GM18499 (cell line): ENCODE results near the gene SUPT3H.

Experiments
- ATAC-seq: cut with Tn5 transposase; IDR thresholded peaks from one replicate; pipeline ENCODE4 v1.9.1; 2021; ENCODE audit warnings: moderate number of reproducible peaks; ENCODE audit not compliant: insufficient read depth, unreplicated experiment

SUPT3H gene

DNA sequence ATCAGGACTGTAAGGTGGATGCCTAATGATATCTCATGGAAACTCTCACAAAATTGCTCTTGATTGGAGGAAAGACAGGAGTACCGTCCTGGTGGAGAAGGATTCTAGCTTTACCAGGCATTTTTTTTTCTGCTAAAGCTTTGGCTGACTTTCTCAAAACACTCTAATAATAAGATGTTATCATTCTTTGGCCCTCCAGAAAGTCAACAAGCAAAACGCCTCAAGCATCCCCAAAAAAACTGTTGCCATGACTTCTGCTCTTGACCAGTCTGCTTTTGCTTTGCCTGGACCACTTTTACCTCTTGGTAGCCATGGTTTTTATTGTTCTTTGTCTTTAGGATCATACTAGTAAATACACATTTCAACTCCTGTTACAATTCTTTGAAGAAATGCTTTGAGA, 105.1 kb downstream of the SUPT3H start:
- ATAC-seq: no peak

DNA sequence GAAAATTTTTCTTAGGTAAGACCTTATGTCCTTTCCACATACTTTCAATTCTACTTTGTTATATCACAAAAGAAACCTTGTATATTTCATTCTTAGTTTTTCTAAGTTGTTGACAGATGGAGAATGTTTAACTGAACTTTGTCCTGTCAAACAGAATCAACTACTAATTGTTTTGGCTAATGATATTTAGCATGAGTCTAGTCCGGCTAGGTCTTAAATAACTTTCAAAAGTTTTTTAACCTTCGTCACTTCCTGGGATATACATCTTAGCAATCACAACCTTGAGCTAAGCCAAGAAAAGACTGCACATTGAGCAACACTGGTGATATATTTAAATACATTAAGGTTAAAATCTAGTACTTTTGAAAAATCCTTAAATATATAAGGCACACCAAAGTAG, 112.5 kb downstream of the SUPT3H start:
- no peak for ATAC-seq

- no peak for ATAC-seq
Measured at GRCh38 chr6:45260696-45261095, 117.0 kb downstream of the SUPT3H start.

DNA sequence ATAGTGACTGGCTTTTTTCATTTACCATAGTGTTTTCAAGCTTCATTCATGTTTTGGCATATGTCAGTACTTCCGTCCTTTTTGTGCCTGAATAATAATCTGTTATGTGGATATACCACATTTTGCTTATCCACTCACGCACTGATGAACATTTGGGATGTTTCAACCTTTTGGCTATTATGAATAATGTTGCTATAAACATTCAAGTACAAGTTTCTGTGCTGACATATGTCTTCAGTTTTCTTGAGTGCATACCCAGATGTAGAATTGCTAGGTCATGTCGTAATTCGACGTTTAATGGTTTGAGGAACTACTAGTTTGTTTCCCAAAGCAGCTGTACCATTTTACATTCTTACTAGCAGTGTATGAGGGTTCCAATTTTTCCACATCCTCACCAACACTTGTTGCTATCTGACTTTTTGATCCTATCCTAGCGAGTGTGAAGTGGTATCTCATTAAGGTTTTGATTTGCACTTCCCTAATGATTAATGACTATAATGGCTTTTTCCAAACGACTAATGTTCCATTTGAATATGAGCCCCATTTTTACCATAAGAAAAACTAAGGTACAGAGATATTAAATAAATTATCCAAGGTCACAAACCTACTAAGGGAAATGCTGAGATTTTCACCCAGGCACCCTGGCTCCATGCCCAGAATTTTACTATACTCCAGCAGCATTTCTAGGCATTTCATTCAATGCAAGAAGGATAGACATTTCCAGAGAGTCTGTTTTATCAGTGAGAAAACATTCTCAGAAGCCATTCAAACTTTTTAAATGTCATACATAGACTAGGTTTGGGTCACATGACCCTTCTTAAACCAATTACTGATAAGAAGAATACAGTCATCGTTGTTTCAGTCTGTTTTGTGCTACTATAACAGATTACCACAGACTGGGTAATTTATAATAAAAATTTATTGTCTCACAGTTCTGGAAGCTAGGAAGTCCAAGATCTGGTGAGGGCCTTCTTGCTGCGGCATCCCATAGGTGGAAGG, 120.7 kb downstream of the SUPT3H start:
- no peak for ATAC-seq

GRCh38 chr6:45255434-45255833, 122.3 kb downstream of the SUPT3H start:
- no peak for ATAC-seq

- ATAC-seq: no peak
Measured at GRCh38 chr6:45254253-45254652, 123.5 kb downstream of the SUPT3H start.

GRCh38 chr6:45253453-45253852, 124.3 kb downstream of the SUPT3H start:
- no peak for ATAC-seq

DNA sequence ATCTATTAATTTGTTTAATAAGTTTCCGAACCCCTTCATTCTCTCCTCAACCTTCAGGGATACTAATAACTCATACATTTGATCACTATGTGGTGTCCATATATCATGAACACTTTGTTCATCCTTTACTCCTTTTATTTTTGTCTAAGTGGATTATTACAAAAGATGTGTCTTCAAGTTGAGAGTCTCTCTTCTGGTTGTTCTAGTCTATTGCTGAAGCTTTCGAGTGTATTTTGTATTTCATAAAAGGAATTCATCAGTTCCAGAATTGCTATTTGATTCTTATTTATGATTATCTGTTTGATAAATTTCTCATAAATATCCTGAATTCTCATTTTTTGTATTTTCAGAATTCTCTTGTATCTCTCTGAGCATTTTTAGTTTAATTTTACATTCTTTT, 146.1 kb downstream of the SUPT3H start:
- ATAC-seq: no peak

- no peak for ATAC-seq
Measured at GRCh38 chr6:45229416-45229815, 148.3 kb downstream of the SUPT3H start.

DNA sequence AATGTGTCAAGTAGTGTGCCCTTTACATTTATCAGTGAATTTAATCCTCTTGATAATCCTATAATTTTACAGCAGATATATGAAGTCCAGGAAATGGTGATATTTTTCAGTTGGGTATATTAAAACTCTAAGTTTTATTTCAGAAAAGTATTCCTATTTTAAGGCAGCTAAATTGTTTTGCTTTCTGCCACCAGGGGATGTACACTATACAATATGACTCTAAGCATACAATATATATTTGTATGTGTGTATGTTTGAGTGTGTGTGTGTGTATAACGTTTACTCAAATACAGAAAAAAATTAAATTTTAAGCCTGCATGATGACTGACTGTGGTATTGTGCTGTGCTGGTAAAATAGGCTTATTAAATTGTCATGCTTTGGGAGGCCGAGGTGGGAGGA, 151.7 kb downstream of the SUPT3H start:
- no peak for ATAC-seq

DNA sequence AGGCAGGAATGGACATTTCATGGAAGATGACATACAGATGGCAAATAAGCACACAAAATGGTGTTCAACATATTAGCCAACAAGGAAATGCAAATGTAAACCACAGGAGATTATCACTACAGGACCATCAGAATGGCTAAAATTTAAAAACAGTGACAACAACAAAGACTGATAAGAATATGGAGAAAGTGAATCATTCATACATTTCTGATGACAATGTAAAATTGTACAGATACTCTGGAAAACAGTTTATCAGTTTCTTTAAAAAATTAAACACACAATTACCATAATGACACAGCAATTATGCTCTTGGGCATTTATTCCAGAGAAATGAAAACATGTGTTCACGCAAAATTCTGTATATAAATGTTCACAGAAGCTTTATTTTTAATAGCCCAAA, 155.4 kb downstream of the SUPT3H start:
- no peak for ATAC-seq

DNA sequence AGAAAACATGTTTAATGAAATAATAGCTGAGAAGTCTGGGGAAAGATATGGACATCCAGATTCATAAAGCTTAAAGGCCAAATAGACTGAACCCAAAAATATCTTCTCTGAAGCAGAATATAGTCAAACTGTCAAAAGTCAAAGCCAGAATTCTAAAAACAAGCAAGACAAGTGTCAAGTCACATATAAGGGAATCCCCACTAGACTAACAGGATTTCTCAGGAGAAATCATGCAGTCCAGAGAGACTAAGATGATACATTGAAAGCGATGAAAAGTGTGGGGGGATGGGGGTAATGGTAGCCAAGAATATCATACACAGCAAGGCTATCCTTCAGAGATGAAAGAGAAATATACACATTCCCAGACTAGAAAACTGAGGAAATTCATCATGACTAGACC, 162.0 kb downstream of the SUPT3H start:
- no peak for ATAC-seq

- ATAC-seq: no peak
Measured at GRCh38 chr6:45212976-45213375, 164.8 kb downstream of the SUPT3H start.

DNA sequence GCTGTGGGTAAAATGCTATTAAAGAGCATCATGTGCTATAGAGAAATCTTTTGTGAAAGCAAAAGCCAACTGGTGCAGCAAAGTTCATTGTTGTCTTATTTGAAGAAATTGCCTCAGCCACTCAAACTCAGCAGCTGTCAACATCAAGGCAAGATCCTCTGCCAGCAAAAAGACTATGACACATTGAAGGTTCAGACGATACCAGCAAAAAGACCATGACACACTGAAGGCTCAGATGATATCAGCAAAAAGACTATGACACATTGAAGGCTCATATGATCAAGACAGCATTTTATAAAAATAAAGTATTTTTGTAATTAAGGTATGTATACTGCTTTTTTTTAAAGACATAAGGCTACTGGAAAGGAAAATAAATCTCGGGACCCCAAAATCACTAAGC, 168.0 kb downstream of the SUPT3H start:
- ATAC-seq: no peak

DNA sequence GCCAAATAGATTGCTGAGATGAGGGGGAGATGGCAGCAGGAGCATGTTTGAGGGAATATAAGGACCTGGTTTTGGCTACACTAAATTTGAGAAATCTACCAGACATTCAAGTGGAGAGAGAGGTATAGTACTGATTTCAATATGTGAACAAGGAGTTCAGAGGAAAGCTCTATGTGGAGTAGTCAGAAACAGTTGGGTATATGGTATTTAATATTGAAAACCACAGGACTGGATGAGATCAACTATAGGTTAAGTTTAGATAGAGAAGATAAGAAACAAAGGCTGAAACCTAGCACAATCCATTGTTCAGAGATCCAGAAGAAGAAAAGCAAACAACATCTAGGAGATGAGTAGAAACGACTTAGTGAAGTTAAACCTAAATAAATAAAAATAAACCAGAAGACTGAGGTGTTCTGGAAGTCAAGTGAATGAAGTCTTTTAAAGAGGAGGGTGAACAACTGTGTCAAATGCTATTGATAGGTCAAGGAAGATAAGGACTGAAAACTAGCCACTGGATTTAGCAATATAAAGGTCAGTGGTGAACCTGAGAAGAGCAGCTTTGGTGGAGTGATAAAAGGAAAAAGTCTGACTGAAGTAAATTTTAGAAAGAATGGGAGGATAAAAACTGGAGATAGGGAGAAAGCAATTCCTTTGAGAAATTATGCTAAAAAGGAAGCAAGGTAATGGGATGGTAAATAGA, 170.8 kb downstream of the SUPT3H start:
- ATAC-seq: no peak

DNA sequence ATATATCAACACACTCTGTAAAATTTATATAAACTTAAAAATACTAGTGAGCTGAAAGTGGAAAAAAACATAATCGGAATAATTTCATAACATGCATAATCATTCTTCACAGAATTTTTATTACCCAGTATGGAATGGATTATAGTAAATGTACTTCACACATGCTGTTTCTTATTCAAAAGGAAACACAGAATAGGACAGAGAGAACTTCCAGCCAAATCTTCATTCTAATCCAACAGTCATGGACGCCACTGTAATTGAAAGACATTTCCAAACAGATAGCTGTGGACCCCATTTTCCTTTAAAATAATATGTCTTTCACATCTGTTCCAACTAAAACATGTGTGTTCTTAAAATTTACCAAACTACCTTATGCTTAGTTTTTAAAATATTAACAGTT, 176.2 kb downstream of the SUPT3H start:
- ATAC-seq: no peak

GRCh38 chr6:45200510-45200909, 177.2 kb downstream of the SUPT3H start:
- ATAC-seq: no peak

DNA sequence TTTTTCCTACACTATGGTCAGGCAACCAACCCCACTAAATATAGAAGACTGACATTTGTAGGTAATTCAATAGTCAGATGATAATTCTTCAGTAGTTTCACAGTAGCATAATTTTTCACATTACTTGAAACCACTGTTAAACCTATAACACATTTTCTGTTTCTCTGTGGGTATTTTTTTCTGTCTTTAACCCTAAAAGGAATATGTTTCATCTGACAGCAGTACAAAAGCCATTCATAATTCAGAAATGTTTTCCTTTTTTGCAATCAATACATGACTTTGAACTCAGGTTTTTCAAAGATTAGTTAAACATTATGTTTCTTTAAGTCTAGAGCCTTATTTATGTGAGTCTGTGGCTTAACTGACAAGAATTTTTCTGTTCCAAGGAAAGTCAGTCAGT, 178.2 kb downstream of the SUPT3H start:
- ATAC-seq: no peak

- no peak for ATAC-seq
Measured at GRCh38 chr6:45196121-45196520, 181.6 kb downstream of the SUPT3H start.

- ATAC-seq: no peak
Measured at GRCh38 chr6:45195137-45195536, 182.6 kb downstream of the SUPT3H start.

GRCh38 chr6:45192556-45192955, 185.2 kb downstream of the SUPT3H start:
- no peak for ATAC-seq

GRCh38 chr6:45191414-45191813, 186.3 kb downstream of the SUPT3H start:
- ATAC-seq: no peak
